Heart left ventricle (tissue), 16 donors: Measurements from ENCODE around the gene FAM89A. TPM values are rescaled to one million over a fixed set of nuclear protein-coding genes. Genes with fewer than 3 reads are reported as not detected.

Experiments
- ATAC-seq, 4 donors: fragments of 200-7000 bp; cut with Tn5 transposase; one replicate each; pipeline ENCODE4 v1.9.1; 2020 to 2022; ENCODE audit warnings: moderate library complexity in 4 of 4, mild to moderate bottlenecking in 3 of 4, moderate number of reproducible peaks in 1 of 4
- DNase-seq, 5 donors: peaks; one replicate each; pipeline ENCODE4 v3.0.0-alpha.2; 2020
- H3K27ac ChIP-seq, 12 donors: fragments of 200-600 bp; sonication (generic) in 4 of 12; one replicate each; pipeline versions ENCODE4 v1.5.0 to v1.8.0; 2016 to 2022; ENCODE audit warnings: mild to moderate bottlenecking in 2 of 12
- H3K27me3 ChIP-seq, 9 donors: fragments of 200-600 bp; sonication (generic) in 2 of 9; one replicate each; pipeline versions ENCODE4 v1.5.1 to v1.8.0; 2016 to 2022; ENCODE audit warnings: mild to moderate bottlenecking in 3 of 9
- H3K36me3 ChIP-seq, 9 donors: fragments of 200-600 bp; sonication (generic) in 2 of 9; one replicate each; pipeline versions ENCODE4 v1.5.0 to v1.8.0; 2018 to 2022; ENCODE audit warnings: mild to moderate bottlenecking in 2 of 9
- H3K4me1 ChIP-seq, 12 donors: fragments of 200-600 bp; sonication (generic) in 4 of 12; one replicate each; pipeline versions ENCODE4 v1.5.0 to v1.8.0; 2016 to 2022; ENCODE audit warnings: mild to moderate bottlenecking in 3 of 12
- H3K4me3 ChIP-seq, 12 donors: fragments of 200-600 bp; sonication (generic) in 4 of 12; one replicate each; pipeline versions ENCODE4 v1.5.0 to v1.8.0; 2017 to 2022; ENCODE audit warnings: mild to moderate bottlenecking in 9 of 12, moderate library complexity in 4 of 12
- H3K9me3 ChIP-seq, 12 donors: fragments of 200-600 bp; sonication (generic) in 4 of 12; one replicate each; pipeline versions ENCODE4 v1.5.0 to v1.8.0; 2016 to 2022; ENCODE audit warnings: mild to moderate bottlenecking in 1 of 12
- POLR2A ChIP-seq, 2 donors: fragments of 450-650 bp; IDR thresholded peaks; one replicate each; pipeline ENCODE4 v1.6.1; 2017; ENCODE audit warnings: antibody characterized with exemption in 2 of 2, mild to moderate bottlenecking in 2 of 2, moderate library complexity in 2 of 2
- WGBS, 4 donors: extraction: QIAGEN DNeasy Blood & Tissue Kit in 2 of 4; methylation state at CpG; one replicate each; pipeline versions ENCODE4 v1.1.5 to v1.1.7; 2013 to 2018; 5-methylcytosine and 5-hydroxymethylcytosine counted together
- intact Hi-C, 10 donors: fragments of 100-400 bp; cut with DNase I; formaldehyde crosslinking; loops; one replicate each; pipeline versions ENCODE4 v1.11.1 to v1.14.2; 2022
- polyA plus RNA-seq, 2 donors: library from polyadenylated mRNA; stranded (reverse); fragments of 200-250 nt; gene quantifications; one replicate each; pipeline ENCODE4 v1.2.3, GENCODE V29; 2013
- total RNA-seq, 9 donors: library from RNA; depleted of rRNA in 2 of 9; stranded (reverse); fragments of >200 nt in 2 of 9; fragmentation: NEBNext Ultra II Directional in 3 of 9; extraction: Animal tissue kit (Norgen Biotek cat#: 25700) in 3 of 9; gene quantifications; one replicate each; pipeline versions ENCODE4 v1.1.0 to v1.2.4, GENCODE V29; 2016 to 2023
- TF ChIP-seq, protein P1 (sequence below), 12 donors: fragments of 200-600 bp; sonication (generic) in 4 of 12; IDR thresholded peaks; one replicate each; pipeline versions ENCODE4 v1.5.0 to v1.8.0; 2018 to 2022; ENCODE audit warnings: antibody characterized with exemption in 12 of 12, mild to moderate bottlenecking in 5 of 12
- donor health status: ischemic (EF 13 %, LVEDD 7.1; RV severe dilation, severe dysfunction).
- donor health status: healthy with polysubstance abuse.
- donor health status: DM: no; HTN: yes; CAD: no.
- donor health status: DM: no; HTN: no; CAD: no.
- donor health status: ischemic (EF 25% LVEDD 6.9; RV normal size, moderate dysfunction).
- donor health status: ischemic (EF 25% LVEDD 5.7; RV mildly dilated, moderate dysfunction).
- donor health status: healthy.
- donor health status: DM: yes; HTN: yes; CAD: no.
- donor health status: ischemic (EF 35%, LVEDD 5.7; RV mildly dilated, moderate dysfunction).
- donor health status: nonischemic (EF 11% LVEDD 7.7; RV severe dilation, severe dysfunction).
- donor health status: DM: yes; HTN: yes; CAD: no.
- donor health status: PGD.
- donor health status: ischemic (EF 29% LVEDD 5.4; RV normal size, mild dysfunction).
- donor health status: nonischemic (EF 23%, LVEDD 6.1; RV moderate dilation, normal function).

The FAM89A gene
- total and polyA plus RNA-seq, 11 donors, result 3.8 to 11.5 (median 6.0) TPM

DNA sequence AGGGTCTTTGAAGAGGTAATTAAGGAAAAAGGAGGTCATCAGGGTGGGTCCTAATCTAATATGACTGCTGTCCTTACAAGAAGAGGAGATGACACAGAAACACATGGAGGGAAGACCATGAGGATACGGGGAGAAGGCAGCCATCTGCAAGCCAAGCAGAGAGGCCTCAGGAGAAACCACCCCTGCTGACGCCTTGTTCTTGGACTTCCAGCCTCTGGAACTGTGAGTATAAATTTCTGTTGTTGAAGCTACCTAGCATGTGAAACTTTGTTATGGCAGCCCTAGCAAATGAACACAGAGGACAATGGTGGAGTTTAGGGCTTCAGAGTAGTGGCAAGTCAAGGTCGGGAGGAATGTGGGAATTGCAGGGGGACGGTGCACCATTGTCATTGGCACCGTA is 36.7 kb upstream of the FAM89A start:
- intact Hi-C loops, result loop anchor here in 1 of 10 donors (10.0 kb wide), 1 partner anchor 52 kb away; no protein-coding TSS in a partner anchor
- ATAC-seq, result no peak
- Histone ChIP-seq H3K36me3 (no peaks in the 10 kb centered on the region), H3K9me3 (peaks cover 0 to 3% (median 0%) of the 10 kb centered on the region in 12 donors), H3K27me3 (no peaks in the 10 kb centered on the region), H3K4me3 (no peak overlapping the region), H3K4me1 (peaks cover 0 to 14% (median 0%) of the 10 kb centered on the region in 12 donors), H3K27ac (no peak overlapping the region)
- DNase-seq, result no peak
- 84 to 95% (median 93%) methylated on average over 5 of the region's 5 CpGs for WGBS, 4 donors
- TF ChIP-seq, protein P1, sequence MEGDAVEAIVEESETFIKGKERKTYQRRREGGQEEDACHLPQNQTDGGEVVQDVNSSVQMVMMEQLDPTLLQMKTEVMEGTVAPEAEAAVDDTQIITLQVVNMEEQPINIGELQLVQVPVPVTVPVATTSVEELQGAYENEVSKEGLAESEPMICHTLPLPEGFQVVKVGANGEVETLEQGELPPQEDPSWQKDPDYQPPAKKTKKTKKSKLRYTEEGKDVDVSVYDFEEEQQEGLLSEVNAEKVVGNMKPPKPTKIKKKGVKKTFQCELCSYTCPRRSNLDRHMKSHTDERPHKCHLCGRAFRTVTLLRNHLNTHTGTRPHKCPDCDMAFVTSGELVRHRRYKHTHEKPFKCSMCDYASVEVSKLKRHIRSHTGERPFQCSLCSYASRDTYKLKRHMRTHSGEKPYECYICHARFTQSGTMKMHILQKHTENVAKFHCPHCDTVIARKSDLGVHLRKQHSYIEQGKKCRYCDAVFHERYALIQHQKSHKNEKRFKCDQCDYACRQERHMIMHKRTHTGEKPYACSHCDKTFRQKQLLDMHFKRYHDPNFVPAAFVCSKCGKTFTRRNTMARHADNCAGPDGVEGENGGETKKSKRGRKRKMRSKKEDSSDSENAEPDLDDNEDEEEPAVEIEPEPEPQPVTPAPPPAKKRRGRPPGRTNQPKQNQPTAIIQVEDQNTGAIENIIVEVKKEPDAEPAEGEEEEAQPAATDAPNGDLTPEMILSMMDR (IDR thresholded peaks at IDR 0.05), result no peak
- no peak for TF ChIP-seq POLR2A (IDR thresholded peaks at IDR 0.05)

DNA sequence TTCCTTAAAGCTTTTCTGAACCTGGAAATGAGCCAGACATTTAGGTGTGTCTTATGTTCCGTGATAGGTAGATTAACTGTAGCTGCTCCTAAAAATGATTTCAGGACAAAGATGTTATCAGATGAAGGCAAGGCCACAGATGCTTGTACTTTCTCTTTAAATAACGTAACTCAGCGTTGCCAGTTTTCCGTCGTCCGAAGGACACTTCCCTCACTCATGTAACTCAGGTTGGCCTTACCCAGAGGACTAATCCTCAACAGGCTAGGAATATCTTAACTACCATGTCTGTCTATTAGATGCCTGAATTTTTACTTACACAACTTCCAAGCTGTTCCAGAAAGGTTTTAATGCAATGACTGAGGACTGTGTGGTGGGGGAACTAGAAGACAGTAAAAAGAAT is 35.4 kb upstream of the FAM89A start:
- intact Hi-C loops, result loop anchor here in 1 of 10 donors (10.0 kb wide), 1 partner anchor 51 kb away; no protein-coding TSS in a partner anchor
- 57 to 77% (median 67%) methylated on average over 6 of the region's 6 CpGs for WGBS, 4 donors

GRCh38 chr1:231075020-231075419 is 35.0 kb upstream of the FAM89A start:
- Histone ChIP-seq H3K9me3 (peaks cover 0 to 3% (median 0%) of the 10 kb centered on the region in 12 donors), H3K27me3 (no peaks in the 10 kb centered on the region), H3K27ac (no peak overlapping the region), H3K36me3 (no peaks in the 10 kb centered on the region), H3K4me1 (peaks cover 0 to 23% (median 6%) of the 10 kb centered on the region in 12 donors), H3K4me3 (no peak overlapping the region)
- DNase-seq, result no peak
- 83 to 91% (median 85%) methylated on average over 5 to 6 of the region's 6 CpGs for WGBS, 4 donors
- intact Hi-C loops, result loop anchor here in 1 of 10 donors (10.0 kb wide), 1 partner anchor 50 kb away; no protein-coding TSS in a partner anchor
- no peak for TF ChIP-seq POLR2A (IDR thresholded peaks at IDR 0.05)
- TF ChIP-seq, protein P1 (IDR thresholded peaks at IDR 0.05), result no peak
- ATAC-seq, result no peak

More for the DNA sequence above, 35.4 kb upstream of the FAM89A start:
- no peak overlapping the region for H3K27ac ChIP-seq
- no peaks in the 10 kb centered on the region for H3K36me3 ChIP-seq
- H3K27me3 ChIP-seq, result no peaks in the 10 kb centered on the region
- peaks cover 0 to 23% (median 5%) of the 10 kb centered on the region in 12 donors for H3K4me1 ChIP-seq
- no peak for DNase-seq
- no peak for TF ChIP-seq POLR2A (IDR thresholded peaks at IDR 0.05)
- no peak overlapping the region for H3K4me3 ChIP-seq
- ATAC-seq, result no peak
- peaks cover 0 to 3% (median 0%) of the 10 kb centered on the region in 12 donors for H3K9me3 ChIP-seq

DNA sequence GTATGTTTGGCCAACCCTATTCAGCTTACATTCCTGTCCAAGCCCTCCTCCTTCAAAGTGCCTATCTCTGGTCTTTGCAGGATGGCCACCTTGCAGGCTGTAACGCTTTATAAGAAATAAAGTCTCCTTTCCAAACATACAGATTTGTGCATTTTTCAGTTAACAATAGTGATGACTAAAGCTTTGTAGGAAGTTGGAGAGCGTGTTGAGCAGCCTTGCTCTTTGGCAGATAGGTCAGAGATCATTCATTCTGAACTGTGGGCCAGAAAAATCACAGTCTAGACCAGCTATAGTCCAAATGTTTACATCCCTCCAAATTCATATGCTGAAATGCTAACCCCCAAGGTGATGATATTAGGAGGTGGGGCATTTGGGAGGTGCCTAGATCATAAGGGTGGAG is 34.0 kb upstream of the FAM89A start:
- intact Hi-C loops, result loop anchor here in 1 of 10 donors (10.0 kb wide), 1 partner anchor 49 kb away; no protein-coding TSS in a partner anchor
- no peak for TF ChIP-seq POLR2A (IDR thresholded peaks at IDR 0.05)
- TF ChIP-seq, protein P1 (IDR thresholded peaks at IDR 0.05), result no peak
- Histone ChIP-seq H3K27me3 (no peaks in the 10 kb centered on the region), H3K4me3 (no peak overlapping the region), H3K36me3 (no peaks in the 10 kb centered on the region), H3K9me3 (peaks cover 0 to 3% (median 0%) of the 10 kb centered on the region in 12 donors), H3K27ac (no peak overlapping the region), H3K4me1 (peaks cover 0 to 23% (median 6%) of the 10 kb centered on the region in 12 donors)
- ATAC-seq (no peak), DNase-seq (no peak)
- WGBS, 4 donors, result 77 to 86% (median 82%) methylated on average over 2 of the region's 2 CpGs
